HepG2 (cell line): Measurements from ENCODE around the gene PSPH. TPM values are rescaled to one million over a fixed set of nuclear protein-coding genes. Genes with fewer than 3 reads are reported as not detected.
A peak's percentile ranks its signal among the peaks of the same experiment; 100 is the strongest.

Experiments
- ATF7 ChIP-seq, 2 experiments: fragments of 450-650 bp in 1 of 2; sonication (generic) in 1 of 2; formaldehyde crosslinking in 1 of 2; IDR thresholded peaks; 2 replicates each; pipeline versions ENCODE4 v1.4.0 to v1.6.1; 2016 to 2020; ENCODE audit warnings: antibody characterized with exemption in 1 of 2, mild to moderate bottlenecking in 1 of 2, missing genetic modification reagents in 1 of 2
- CENPX ChIP-seq: sonication (generic); formaldehyde crosslinking; IDR thresholded peaks from 2 replicates; pipeline ENCODE4 v1.9.0; 2021; ENCODE audit warnings: mild to moderate bottlenecking, missing genetic modification reagents, moderate library complexity
- ELF4 ChIP-seq: sonication (generic); formaldehyde crosslinking; IDR thresholded peaks from 2 replicates; pipeline ENCODE4 v1.5.0; 2020; ENCODE audit warnings: missing genetic modification reagents, mild to moderate bottlenecking, moderate library complexity, borderline replicate concordance
- GFI1 ChIP-seq: sonication (generic); formaldehyde crosslinking; IDR thresholded peaks from 2 replicates; pipeline ENCODE4 v1.5.0; 2020; ENCODE audit warnings: missing genetic modification reagents, mild to moderate bottlenecking, borderline replicate concordance
- HCFC1 ChIP-seq: fragments of 150-350 bp; IDR thresholded peaks from 2 replicates; pipeline ENCODE4 v1.6.1; 2014; ENCODE audit warnings: low read depth, low read length
- KAT2B ChIP-seq: fragments of 150-350 bp; IDR thresholded peaks from 2 replicates; pipeline ENCODE4 v1.6.1; 2014; ENCODE audit warnings: low read depth, low read length, borderline replicate concordance
- KDM4B ChIP-seq: sonication (generic); formaldehyde crosslinking; IDR thresholded peaks from 2 replicates; pipeline ENCODE4 v1.4.0; 2020; ENCODE audit warnings: missing genetic modification reagents
- RBM22 ChIP-seq: fragments of 200-400 bp; formaldehyde crosslinking; optimal IDR thresholded peaks from 2 replicates; pipeline ENCODE3; 2017; ENCODE audit warnings: mild to moderate bottlenecking, low read length, moderate library complexity
- SMAD1 ChIP-seq: sonication (generic); formaldehyde crosslinking; IDR thresholded peaks from 2 replicates; pipeline ENCODE4 v1.4.0; 2020; ENCODE audit warnings: missing genetic modification reagents, low read depth, mild to moderate bottlenecking, borderline replicate concordance
- SNRNP70 ChIP-seq: fragments of 200-400 bp; formaldehyde crosslinking; IDR thresholded peaks from 2 replicates; pipeline ENCODE4 v1.6.1; 2017; ENCODE audit warnings: mild to moderate bottlenecking, low read depth, low read length, moderate library complexity
- ZNF30 ChIP-seq: sonication (generic); formaldehyde crosslinking; IDR thresholded peaks from 2 replicates; pipeline ENCODE4 v1.5.0; 2020; ENCODE audit warnings: mild to moderate bottlenecking, missing genetic modification reagents
- ZNF329 ChIP-seq: sonication (generic); formaldehyde crosslinking; IDR thresholded peaks from 2 replicates; pipeline ENCODE4 v1.9.0; 2021; ENCODE audit warnings: low read depth, mild to moderate bottlenecking, missing genetic modification reagents
- ZNF512B ChIP-seq: sonication (generic); formaldehyde crosslinking; IDR thresholded peaks from 2 replicates; pipeline ENCODE4 v1.5.1; 2020; ENCODE audit warnings: missing genetic modification reagents, mild to moderate bottlenecking, borderline replicate concordance
- ZNF770 ChIP-seq: sonication (generic); formaldehyde crosslinking; IDR thresholded peaks from 2 replicates; pipeline ENCODE4 v1.5.0; 2020; ENCODE audit warnings: mild to moderate bottlenecking, missing genetic modification reagents
- polyA plus RNA-seq, 8 experiments: library from polyadenylated mRNA; depleted of rRNA in 3 of 8; stranded (reverse) in 7 of 8; unstranded in 1 of 8; fragments of >200 nt; fragmentation: Illumina TruSeq in 4 of 8; extraction: Trizol in 4 of 8; gene quantifications; 2 replicates each; pipeline versions ENCODE4 v1.2.1 to v1.2.3, GENCODE V29; 2011 to 2016; ENCODE audit warnings: low read depth in 4 of 8, missing spikeins in 1 of 8, mixed read lengths in 1 of 8; ENCODE audit not compliant: insufficient read depth in 1 of 8
- total RNA-seq, 5 experiments: library from RNA; depleted of rRNA; stranded (reverse); fragments of >200 nt; fragmentation: Illumina TruSeq; extraction: Trizol; gene quantifications; 2 replicates each; pipeline ENCODE4 v1.2.3, GENCODE V29; 2016; ENCODE audit warnings: low read depth in 1 of 5
- TF ChIP-seq, protein P1 (sequence below): sonication (generic); formaldehyde crosslinking; IDR thresholded peaks from 2 replicates; pipeline ENCODE4 v1.5.1; 2020; ENCODE audit warnings: missing genetic modification reagents, mild to moderate bottlenecking, borderline replicate concordance
- TF ChIP-seq, protein P2 (sequence below): sonication (generic); formaldehyde crosslinking; IDR thresholded peaks from 2 replicates; pipeline ENCODE4 v1.5.1; 2020; ENCODE audit warnings: missing genetic modification reagents, mild to moderate bottlenecking, borderline replicate concordance
- TF ChIP-seq, protein P3 (sequence below): sonication (generic); formaldehyde crosslinking; IDR thresholded peaks from 2 replicates; pipeline ENCODE4 v1.9.0; 2022; ENCODE audit warnings: low read depth, missing genetic modification reagents

The PSPH gene
- total and polyA plus RNA-seq, 2 of the 13 experiments (the other 11 are each of a cell fraction or from before 2014, with no cell fraction given), result 85.5 to 124 TPM

GRCh38 chr7:56063882-56064625 lies 12.8 kb upstream of the PSPH start, which contains the start of gene SUMF2 (continued):
- TF ChIP-seq ZNF512B (CRISPR knock-in tag), result no peak
- 0 out of 2 replicates have a peak, but pooled peaks have one; percentile 34 for TF ChIP-seq KDM4B (CRISPR knock-in tag)
- TF ChIP-seq ELF4 (CRISPR knock-in tag), result peak; percentile 38; the same call in 1 of the 2 replicates
- TF ChIP-seq SNRNP70, result no peak
- TF ChIP-seq ZNF329 (CRISPR knock-in tag), result peak; percentile 62; the same call in 1 of the 2 replicates
- TF ChIP-seq, protein P1, sequence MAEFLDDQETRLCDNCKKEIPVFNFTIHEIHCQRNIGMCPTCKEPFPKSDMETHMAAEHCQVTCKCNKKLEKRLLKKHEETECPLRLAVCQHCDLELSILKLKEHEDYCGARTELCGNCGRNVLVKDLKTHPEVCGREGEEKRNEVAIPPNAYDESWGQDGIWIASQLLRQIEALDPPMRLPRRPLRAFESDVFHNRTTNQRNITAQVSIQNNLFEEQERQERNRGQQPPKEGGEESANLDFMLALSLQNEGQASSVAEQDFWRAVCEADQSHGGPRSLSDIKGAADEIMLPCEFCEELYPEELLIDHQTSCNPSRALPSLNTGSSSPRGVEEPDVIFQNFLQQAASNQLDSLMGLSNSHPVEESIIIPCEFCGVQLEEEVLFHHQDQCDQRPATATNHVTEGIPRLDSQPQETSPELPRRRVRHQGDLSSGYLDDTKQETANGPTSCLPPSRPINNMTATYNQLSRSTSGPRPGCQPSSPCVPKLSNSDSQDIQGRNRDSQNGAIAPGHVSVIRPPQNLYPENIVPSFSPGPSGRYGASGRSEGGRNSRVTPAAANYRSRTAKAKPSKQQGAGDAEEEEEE (CRISPR knock-in tag), result no peak
- TF ChIP-seq, protein P2, sequence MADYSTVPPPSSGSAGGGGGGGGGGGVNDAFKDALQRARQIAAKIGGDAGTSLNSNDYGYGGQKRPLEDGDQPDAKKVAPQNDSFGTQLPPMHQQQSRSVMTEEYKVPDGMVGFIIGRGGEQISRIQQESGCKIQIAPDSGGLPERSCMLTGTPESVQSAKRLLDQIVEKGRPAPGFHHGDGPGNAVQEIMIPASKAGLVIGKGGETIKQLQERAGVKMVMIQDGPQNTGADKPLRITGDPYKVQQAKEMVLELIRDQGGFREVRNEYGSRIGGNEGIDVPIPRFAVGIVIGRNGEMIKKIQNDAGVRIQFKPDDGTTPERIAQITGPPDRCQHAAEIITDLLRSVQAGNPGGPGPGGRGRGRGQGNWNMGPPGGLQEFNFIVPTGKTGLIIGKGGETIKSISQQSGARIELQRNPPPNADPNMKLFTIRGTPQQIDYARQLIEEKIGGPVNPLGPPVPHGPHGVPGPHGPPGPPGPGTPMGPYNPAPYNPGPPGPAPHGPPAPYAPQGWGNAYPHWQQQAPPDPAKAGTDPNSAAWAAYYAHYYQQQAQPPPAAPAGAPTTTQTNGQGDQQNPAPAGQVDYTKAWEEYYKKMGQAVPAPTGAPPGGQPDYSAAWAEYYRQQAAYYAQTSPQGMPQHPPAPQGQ (CRISPR knock-in tag), result peak; percentile 50; the same call in 1 of the 2 replicates
- TF ChIP-seq ATF7 (IDR thresholded peaks at IDR 0.05), result no peak
- 0 out of 2 replicates have a peak, but pooled peaks have one; percentile 33 for TF ChIP-seq ATF7 (CRISPR knock-in tag; IDR thresholded peaks at IDR 0.05)
- TF ChIP-seq ZNF770 (CRISPR knock-in tag), result no peak
- TF ChIP-seq SMAD1 (CRISPR knock-in tag), result no peak
- no peak for TF ChIP-seq CENPX (CRISPR knock-in tag)
- TF ChIP-seq HCFC1, result no peak
- no peak for TF ChIP-seq ZNF30
- no peak for TF ChIP-seq GFI1 (CRISPR knock-in tag)
- no peak for TF ChIP-seq KAT2B
- TF ChIP-seq, protein P3, sequence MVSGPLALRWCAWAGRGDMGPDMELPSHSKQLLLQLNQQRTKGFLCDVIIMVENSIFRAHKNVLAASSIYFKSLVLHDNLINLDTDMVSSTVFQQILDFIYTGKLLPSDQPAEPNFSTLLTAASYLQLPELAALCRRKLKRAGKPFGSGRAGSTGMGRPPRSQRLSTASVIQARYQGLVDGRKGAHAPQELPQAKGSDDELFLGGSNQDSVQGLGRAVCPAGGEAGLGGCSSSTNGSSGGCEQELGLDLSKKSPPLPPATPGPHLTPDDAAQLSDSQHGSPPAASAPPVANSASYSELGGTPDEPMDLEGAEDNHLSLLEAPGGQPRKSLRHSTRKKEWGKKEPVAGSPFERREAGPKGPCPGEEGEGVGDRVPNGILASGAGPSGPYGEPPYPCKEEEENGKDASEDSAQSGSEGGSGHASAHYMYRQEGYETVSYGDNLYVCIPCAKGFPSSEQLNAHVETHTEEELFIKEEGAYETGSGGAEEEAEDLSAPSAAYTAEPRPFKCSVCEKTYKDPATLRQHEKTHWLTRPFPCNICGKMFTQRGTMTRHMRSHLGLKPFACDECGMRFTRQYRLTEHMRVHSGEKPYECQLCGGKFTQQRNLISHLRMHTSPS, result no peak
- TF ChIP-seq RBM22, result peak; percentile 70
